ENCODE measurements around the gene ACTR5.
"Not testable (repeated sequence)": the region's sequence is repeated elsewhere in the genome, so short reads cannot be mapped to it uniquely, and the experiment has no call there.

Gene ACTR5

DNA sequence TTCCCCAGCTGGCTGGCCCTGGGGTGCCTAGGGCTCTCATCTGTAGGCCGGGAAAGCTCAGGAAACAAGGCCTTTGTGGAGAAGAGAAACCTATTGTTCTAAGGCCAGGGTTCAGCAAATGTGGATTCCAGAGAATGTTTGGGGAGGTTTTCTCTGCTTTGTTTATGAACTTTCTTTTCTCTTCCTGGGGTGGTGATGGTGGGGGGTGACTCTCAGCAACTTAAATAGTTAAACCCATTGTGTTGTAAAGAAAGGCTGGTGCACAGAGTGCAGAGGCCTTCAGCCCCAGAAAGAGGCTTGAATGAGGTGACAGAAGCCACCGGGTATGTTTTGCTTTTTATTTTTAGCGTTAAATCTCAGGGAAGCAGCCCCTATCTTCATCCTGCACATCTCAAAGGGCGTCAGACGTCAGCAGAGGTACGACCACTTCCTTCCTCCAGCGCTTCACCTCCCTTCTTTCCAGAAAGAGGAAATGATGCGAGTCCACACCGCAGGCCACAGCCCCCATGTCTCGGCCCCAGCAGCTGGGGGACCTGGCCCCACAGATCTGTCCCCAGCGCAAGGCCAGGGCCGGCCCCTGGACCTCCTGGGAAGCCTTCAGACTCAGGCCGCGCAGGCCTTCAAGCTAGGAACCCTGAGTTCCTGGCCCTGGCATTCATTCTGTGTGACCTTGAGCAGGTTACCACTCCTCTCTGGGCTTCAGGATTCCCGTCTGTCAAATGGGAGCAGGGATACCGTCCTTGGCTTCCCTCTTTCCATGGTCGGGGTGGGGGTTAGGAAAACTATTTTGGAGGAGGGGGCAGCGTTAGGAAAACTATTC, 56.6 kb downstream of the ACTR5 start:
- DNase-seq, result peak in 4 of 51 donors; percentile 15 to 43 (median 22)

DNA sequence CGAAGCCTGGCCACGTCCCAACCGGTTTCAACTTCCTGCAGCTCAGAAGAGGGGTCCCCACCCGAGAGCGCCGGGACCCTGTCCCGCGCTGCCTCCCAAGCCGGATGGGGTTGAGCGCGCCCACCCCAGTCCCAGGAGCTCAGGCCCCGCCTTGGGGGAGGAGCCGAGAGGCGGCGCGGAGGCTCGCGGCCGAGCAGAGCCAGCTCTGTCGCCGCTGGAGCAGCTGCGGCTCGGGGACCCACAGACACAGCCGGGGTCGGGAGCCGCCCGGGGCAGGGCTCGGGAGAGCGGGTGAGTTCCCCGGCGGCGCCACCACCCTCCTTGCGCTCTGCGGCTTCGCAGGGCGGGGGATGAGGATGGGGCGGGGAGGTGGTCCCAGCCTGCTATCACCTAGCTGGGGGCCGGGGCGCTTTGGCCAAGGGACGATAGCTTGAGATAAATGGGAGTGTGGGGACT, 57.3 kb downstream of the ACTR5 start, which contains the start of gene PPP1R16B:
Gene PPP1R16B, plus strand, starts transcription at position 196 of the 456 bp plus-strand sequence. CDS start 30,229 bp downstream, outside the sequence.
- peak in 45 of 51 donors; percentile 13 to 84 (median 47) for DNase-seq

DNA sequence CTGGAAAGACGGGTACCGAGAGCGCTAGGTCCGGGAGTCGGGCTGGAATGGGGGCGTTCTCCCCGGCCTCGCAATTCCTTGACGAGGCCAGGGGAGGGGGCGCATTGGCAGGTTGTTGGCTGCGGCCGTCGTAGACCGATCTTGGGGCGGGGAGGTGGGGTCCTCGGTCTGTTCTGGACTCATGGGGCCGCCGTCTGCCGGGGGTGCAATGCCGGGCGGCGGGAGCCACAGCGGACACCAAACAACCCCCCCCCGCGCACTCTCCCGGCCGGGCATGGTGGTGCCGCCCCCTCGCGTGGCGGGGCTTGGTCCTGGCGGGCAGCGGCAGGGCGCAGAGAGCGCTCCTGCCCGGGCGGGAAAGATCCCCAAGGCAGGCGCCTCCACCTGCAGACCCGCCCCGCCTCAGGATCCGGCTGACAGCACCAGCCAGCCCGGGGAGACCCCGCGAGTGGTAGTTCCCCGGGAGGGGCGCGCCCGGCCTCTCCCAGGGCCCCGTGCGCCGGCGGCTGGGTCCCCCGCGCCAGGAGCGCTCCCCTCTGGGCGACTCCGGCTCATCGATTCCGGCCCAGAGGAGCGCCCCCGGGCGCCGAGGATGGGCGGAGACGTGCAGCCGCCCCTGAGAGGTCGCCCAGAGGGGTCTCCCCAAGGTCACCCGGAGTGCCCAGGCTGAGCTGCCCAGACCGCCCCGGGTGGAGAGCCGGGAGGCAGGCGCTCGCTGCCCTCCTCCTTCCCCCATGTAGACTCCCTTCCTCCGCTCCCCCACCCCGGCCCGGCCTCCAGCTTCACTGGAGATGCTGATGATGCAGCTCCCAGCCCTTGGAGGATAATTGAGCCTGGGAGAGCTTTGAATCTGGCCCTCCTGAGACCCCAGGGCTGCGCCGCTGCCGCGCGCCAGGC, 57.9 kb downstream of the ACTR5 start:
- peak in 24 of 51 donors; percentile 24 to 78 (median 53) for DNase-seq

DNA sequence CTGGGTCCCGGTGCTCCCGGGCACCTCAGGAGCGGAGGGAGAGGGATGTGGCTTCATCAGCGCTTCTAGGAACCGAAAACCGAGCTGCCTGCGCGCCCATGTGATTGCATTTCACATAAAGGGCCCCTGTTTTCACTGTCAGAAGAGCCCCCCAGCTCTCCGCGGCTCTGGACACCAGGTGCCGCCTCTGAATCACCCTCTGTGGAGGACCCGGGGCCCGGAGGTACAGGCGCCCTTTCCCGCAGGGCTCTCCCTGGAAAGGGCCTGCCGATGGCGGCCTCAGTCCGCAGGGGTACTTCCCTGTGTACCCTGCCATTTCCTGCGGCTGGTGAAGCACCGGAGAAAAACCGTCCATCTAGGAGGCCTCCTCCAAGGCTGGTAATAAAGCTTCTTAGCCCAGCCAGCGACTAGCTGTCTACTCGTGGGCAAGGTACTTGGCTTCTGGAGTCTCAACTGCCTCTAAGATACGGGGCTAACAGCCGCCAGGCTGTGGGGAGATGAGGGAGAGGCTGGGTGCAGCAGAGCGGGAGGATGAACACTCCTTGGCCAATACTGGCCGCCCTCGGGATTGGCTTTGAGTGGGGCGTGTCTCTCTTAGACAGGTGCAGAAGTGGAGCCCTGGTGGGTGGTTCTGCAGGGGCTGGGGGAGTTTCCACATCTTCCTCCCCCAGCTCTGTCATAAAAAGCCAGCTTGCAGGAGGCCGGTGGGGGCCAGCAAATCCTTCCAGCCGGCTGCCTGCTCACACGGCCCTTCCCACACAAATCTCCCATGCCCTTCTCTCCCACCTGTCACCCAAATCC, 58.8 kb downstream of the ACTR5 start:
- DNase-seq, result peak in 33 of 51 donors; percentile 5 to 78 (median 37)

DNA sequence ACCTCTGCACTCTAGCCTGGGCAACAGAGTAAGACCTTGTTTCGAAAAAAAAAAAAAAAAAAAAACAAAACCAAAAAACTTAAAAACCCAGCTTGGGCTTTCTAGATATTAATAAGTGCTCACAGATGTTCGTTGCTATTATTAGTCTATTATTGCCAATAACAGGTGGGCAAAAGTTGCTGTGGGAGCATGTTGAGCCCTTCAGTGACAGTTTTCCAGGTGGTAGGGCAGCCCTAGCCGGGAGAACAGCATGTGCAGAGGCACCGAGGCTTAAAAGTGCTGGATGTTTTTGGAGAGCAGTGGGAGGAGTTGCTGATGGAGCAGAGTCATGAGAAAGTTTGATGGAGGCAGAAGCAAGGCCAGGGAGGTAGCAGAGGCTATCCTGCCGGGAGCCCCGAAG, 61.7 kb downstream of the ACTR5 start:
- no peak for DNase-seq

DNA sequence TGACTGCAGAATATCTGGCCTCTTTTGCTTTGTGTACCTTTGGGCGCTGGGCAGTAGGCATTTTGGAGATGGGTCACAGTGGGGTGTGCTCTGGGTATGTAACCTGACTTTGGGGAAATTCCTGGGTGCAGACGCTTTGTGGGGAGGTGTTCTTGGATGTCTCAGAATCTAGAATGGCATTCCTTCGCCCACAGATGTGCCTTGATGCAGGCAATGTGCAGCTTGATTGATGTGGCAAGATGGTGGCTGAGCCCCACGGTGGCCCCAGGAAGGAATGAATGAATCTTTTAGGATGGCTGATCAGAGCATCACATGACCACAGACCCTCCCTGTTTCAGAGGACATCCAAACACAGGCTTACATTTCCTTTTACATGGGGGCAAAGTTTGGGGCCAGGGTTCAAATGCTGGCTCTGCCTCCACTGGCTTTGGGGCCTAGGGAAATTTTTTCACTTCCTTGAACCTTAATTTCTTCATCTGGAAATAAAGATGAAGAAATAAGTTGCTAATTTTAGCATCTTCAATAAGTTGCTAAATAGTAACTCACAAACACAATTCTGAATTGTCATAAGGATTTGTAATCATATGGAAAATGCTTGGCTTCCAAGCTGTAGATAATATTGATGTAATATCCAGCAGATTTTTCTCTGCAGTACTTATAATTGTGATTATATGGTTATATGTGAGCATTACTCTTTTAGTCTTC, 62.8 kb downstream of the ACTR5 start:
- DNase-seq, result no peak

DNA sequence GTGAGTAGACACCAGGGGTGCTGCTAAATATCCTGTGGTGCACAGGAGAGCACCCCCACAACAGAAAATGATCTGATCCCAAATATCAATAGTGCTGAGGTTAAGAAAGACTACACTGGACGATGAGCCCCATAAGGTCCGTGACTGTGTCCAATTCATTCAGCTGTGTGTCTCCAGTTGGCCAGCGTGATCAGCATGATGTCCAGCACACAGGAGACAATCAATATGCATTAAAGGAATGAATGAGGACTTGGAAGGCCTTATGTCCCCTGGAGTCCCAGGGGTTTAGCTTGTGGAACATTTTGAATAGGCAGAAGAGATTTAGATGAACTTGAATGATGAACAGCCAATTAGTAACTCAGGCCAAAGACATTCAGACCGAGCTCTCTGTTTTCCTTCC, 63.5 kb downstream of the ACTR5 start:
- DNase-seq, result no peak

DNA sequence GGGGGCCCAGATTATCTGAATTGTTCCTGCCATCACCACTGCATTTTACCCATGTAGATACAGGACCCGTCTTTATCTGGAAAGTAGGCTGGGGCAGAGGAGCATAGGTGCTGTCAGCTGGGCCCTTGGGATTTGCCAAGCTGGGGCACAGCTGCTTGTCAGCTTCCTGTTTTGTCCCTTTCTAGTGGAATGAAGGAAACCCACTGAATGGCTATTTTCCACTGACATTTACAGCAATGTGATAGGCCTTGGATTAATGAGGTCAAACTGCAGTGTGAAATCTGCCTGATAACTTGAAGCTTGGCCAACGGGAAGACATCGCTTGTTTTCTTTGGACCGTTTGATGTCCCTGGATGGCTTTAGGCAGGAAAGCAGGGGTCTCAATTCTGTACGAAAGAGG, 63.9 kb downstream of the ACTR5 start:
- DNase-seq, result no peak

DNA sequence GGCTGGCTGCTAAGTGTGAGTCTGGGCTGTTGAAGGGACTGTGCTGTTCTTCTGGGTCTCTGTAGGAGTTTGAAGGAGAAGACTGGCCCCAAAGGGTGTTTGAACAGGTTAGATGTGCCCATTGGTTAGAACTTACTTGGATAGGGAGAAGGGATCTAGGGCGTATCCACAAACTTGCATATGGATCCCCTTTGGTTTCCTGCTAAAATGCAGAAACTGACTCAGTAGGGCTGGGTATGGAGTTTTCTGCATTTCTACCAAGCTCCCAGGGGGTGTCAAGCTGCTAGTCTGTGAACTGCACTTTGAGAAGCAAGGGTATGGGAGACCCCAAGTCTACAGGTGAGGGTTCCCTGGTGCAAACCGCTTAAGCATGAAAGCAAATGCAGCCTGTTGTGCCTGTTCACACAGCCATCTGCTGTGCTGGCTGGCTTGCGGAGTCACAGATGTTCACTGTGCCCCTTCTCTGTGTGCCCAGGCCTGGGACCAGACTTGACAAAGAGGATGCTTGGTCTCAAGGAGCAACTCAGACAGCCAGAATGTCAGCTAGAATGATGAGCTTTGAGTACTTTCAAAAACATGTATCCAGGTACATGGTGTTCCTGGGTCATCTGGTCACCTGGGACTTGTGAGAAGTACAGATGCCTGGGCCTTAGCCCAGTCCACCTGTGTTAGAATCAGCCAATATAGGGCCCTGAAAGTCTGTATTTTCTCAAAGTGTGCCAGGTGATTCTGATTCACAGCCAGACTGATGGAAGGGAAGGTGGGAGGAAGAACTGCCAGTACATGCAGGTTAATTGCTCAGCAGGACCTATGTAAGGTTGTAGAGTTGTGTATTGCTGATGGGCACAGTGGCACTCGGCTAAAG, 64.7 kb downstream of the ACTR5 start:
- DNase-seq, result no peak

DNA sequence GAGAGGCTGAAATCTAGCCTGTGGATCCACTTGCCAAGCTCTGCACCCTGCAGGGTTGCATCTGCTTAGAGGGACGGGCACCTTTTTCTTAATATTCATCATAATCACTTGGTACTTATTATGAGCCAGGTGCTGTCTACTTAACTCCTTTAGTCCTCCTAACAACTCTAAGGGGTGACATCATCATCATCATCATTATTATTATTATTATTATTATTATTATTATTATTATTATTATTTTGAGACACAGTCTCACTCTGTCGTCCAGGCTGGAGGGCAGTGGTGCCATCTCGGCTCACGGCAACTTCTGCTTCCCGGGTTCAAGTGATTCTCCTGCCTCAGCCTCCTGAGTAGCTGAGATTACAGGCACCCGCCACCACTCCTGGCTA, 65.3 kb downstream of the ACTR5 start:
- not testable (repeated sequence) for DNase-seq

DNA sequence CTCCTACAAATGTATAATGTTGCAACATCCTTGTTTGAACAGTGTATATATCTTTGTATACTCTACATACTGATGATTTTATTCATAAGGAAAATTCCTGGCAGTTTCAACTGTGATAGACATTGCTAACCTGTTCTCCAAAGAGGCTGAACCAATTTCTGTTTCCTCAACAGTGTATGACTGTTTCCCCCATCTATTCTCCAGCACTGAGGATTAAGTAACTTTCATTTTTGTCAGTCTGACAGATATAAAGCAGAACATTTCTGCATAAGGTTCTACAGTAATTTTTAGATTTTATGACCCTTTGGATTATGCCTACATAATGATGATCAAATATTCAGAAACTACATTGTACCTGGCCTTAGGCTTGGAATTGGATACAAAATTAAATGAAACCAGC, 67.2 kb downstream of the ACTR5 start:
- no peak for DNase-seq

DNA sequence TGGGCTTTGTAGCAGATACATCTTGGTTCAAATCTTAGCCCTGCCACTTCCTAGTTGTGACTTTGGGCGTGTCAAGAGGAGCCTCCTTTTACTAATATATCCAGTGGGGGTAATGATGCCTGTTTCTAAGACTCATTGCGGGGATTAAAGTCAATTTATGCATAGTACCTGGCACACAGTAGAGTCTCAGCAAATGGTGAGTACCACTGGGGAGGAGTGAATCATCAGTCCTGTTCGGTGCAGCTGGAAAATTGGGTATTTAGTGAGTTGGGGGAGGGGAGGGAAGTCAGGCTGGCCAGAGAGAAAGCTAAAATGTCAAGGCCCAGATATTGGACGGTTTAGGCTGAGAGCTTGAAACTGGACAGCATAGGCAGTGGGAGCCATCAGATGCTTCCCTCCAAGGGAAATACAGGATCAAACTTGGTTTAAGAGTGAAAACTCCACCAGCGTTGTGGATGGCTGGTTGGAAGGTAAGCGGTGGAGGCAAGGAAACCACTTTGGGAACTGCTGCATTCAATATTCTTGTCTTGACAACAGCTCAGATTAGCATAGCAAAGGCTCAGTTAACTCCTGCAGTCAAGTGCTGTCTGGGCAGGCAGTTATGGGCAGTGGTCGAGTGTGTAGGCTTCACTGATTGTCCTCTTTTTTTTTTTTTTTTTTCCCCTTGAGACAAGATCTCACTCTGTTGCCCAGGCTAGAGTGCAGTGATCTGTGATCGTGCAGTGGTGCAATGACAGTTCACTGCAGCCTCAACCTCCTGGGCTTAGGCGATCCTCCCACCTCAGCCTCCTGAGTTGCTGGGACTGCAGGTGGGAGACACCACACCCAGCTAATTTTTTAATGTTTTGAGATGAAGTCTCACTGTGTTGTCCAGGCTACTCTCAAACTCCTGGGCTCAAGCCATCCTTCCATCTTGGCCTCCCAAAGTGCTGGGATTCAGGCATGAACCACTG, 70.1 kb downstream of the ACTR5 start:
- DNase-seq, result no peak

Data from hypothalamus (tissue), 51 donors.